ENCODE data around the gene TTC13.
"Not testable (repeated sequence)": the region's sequence is repeated elsewhere in the genome, so short reads cannot be mapped to it uniquely, and the experiment has no call there.

The TTC13 gene

DNA sequence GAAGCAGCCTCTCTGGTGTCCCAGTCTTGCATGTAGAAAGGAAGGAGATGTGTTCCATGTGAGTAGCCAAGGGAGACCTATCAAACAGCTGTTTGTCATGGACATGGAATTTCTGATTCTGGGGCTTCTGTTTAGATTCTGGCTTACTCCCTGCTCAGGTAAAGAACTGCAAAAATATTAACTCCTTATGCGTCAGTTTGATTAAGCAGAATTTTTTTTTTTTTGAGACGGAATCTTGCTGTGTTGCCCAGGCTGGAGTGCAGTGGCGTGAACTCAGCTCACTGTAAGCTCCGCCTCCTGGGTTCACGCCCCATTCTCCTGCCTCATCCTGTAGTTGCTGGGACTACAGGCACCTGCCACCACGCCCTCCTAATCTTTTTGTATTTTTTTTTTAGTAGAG, 7.0 kb upstream of the TTC13 start:
- no peak for DNase-seq

DNA sequence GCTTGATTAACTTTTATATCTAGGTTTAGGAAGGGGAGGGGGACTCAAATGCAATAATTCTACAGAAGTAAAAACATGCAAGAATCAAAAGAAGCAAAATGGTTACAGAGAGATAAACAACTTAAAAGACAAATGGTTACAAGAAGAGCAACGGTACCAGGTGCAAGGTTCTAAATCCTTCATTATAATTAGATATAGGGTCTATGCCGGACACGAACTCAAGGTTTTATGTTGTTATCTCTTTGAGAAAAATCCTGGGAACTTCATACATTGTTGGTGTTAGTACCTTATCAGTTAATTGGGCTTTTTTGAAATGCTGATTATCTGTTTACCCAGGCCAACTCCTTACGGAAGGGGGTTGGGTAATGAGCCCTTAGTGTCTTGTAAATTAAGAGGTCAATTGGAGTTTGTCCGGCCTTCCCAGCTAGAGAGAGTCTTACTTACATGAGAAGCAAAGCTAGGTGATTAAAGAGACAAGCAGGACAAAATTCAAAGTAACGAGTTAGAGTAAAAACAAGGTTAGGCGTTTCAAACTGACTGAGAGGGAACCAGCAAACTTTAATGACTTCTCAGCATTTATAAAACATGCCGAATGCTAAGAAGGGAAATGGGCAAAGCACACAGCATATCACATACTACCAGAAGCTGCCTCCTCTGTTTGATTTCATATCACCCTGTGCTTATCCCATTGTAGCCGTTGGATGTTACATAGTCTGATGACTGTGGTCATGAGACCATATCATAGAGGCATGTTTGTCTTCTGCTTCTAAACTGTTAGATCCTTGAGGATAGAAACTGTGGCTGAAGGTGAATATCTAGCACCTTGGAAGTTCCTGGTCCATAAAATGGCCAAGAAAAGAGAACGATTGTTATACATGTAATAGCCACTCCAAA, 6.2 kb upstream of the TTC13 start:
- not testable (repeated sequence) for DNase-seq

DNA sequence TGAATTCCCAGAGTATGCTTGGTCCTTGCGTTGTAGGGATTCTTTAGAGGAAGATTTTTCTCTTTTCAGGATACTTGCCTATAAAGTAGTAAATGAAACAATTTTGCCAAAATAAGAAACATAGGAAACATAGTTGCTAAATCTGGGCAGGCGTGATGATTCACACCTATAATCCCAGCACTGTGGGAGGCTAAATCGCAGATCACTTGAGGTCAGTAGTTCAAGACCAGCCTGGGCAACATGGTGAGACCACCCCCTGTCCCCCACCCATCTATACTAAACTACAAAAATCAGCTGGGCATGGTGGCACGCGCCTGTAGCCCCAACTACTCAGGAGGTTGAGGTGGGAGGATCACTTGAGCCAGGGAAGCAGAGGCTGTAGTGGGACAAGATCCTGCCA, 5.2 kb upstream of the TTC13 start:
- no peak for DNase-seq

DNA sequence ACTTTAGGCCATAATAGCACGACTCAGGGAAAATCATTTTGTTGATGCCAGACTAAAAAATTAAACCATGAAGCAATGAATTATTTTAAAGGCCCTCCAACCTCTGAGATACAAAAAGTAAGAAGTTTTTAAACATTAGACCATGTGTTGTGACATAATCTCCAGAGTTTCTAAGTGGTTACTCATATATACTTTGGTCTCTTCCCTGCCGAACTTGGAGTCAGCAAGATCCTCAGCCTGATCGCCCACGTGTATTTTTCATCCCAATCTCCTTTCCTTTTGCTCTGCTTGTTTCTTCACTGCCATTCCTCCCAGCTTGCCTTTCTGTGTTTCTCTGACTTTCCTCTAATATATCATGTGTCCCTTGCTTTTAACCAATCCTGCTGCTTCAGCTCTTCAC, 4.0 kb upstream of the TTC13 start:
- no peak for DNase-seq

DNA sequence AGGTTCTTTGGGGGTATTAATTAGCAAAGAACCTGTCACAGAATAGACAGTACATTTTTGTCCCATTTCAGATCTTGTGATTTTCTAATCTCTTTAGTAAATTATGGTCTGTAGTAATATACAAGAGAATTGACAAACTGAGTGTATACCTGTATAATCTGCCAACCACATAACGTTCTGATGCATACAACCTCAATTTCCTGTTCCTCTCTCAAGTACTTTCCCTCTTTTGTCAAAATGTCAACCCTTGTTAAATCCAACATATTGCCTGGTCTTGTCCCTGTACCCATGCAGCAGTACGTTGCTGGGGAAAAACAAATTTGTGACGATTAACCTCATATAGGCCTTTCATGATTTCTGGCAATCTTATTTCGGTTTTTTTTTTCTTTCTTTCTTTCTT, 1.3 kb upstream of the TTC13 start:
- no peak for DNase-seq

DNA sequence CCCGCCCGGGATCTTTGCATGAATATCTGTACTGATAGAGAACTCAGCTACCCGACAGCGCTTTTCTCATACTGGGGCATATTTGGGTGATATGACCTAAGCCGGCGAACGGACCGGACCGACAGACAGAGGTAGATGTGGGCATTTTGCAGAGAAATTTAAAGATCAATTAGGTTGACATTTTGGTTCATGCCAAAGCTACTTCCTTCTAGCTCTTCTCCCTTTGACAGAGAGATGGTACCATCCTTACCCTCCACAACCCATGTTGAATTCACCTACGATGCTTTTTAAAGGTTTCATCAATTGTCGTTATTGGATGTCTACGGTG, 692 bp upstream of the TTC13 start:
- DNase-seq: peak; percentile 41

DNA sequence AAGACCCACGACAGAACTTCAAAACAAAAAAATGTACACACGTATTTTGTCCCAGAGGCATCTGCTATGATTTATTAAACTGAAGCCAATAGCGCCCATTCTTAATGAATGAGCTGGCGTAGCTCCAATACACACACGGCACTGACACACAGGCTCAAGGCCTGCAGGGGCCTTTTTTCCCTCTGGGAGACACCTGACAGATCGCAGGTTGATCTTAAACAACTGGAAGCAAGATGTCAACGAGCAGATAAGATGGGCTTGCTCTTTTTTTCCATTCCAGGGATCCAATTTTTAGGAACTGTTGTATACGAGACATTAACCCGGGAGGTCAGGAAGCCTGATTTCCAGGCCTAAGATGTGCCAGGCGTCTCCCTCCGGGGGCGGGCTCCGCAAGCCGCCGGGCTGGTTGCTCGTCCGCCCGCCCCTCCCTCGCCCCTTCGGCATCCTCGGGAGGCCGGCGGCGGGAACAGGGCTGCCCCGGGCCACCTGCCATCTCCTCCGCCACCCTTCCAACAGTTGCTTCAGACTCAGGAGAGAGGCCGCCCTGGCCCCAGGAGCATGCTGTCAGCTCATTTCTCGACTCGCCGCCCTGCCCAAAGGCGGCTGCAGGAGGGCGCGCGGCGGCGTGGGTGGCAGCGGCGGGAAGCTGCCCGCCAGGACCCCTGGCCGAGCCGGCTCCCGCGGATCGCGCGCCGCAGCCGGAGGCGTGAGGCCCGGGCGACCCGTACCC, 735 bp downstream of the TTC13 start:
- peak; percentile 72 for DNase-seq

DNA sequence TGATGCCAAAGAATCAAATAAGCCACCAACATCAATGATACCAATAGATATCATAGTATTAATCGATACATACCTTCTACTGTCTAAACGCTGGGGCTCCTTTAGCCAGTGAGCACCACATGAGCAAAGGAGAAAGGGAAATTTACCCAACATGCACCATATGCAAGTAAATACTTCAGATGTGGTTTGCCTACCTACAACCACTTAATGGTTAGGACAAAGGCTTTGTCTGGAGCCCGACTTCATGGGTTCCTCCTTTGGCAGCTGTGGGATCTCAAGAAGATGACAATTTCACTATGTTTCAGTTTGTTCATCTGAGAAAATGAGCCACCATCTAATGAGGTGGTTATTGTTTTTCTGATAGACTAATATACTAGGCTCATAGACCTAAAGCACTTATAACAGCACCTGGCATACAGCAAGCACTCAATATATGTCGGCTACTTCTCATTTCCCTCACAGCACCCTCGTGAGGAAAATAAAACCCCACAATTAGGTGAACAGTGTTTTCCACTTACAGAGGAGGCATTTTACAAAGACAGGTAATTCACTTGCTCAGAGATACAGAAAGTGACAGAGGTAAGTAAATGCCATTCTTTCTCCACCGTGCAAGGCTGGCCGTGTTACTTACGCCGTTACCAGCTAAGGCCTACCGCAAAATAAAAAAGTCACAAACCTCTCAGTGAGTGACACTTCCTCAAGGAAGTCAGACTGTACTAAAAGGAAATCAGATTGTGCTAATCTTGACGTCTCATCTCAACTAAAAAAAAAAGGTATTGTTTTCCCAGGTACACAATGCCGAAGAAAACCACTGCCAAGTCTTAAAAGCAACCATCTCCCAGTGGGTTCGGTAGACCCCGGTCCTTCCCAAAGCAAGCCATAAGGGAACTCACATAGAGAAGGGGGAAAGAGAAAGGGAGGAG, 1.6 kb downstream of the TTC13 start:
- no peak for DNase-seq

DNA sequence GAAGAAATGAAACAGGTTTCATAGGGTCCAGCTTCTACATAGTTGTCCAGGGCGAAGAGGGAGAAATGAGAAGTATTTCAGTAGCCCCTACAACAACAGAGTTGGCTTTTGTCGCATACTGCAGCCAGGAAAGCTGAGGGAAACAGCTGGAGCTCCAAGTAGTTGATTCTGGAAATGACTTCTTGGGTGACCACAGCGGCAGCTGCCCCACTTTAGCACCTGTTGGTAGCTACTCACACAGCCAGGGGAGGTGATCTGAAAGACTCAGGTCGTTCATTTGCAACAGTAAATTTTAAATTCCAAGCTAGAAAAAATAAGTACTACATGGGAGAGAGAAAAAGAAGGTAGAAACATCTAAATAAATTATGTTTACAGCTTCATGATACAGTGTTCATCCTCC, 2.3 kb downstream of the TTC13 start:
- no peak for DNase-seq

DNA sequence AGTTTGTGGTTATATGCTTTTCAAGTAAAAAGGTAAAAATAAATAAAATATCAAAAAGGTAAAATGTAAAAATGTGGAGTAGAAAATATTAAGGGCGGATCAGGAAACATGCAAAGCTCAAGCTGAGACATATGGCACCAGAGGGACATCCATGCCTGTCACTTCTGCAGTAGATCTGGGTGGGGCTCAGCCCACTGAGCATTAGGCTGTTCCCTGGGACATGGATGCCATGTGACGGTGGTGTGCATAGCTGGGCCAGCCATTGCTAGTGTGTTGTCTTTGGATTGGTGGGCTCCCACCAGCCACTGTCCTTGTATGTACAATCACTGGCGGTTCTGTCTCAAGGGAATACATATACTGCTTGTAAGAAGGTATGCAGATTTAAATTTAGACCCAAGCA, 3.0 kb downstream of the TTC13 start:
- DNase-seq: no peak

DNA sequence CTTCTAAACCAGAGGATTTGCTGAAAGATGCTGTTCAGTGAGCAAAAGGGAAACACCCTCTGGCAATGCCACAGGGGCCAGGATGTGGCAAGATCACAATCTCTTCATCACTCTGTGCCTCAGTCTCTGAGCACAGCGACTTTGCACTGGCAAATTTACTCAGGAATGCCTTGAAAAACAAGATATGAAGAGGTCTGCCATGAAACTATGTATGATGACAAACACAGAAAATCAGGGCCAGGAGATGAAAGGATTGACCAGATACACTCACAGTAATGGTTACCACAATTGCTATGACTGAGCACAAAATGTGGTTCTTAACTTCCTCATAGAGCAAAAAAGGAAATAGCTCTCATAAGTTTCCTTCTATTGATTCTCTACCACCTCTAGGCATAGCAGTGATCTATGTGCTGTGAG, 5.8 kb downstream of the TTC13 start:
- no peak for DNase-seq

DNA sequence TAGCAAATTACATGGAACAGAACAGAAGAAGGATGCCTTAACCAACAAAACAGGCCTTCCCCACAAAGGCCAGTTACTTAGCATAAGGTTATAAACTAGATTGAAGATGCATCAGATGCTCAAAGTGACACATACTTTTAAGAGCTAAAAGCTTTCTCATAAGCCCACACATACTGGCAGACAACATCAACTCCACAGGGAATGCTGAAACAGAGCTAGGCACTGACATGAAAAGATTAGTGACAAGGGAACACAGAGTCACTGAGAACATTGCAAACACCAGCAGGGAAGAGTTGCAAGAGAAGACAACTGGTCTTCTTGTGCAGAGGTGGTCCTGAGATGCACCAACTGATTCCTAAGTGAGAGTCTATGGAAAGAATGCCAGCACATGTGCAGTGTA, 6.9 kb downstream of the TTC13 start:
- DNase-seq: no peak

DNA sequence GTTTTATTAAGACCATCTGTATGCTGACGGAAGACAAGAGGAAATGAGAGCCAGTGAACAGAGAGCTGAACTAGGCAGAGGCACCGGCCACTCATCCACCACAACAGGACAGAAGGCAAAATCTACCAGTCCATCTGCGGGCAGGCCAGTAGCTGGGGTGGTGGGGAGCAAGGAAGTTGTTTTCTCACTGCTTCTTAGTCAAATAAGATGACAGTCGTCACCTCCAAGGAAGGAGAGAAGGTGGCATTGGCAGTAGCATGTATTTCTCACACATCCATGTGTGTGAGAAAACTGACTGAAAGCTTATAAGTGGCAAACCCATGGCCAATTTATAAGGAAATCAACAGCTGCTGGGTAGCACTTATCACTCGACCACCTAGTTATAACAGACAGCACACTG, 8.2 kb downstream of the TTC13 start:
- no peak for DNase-seq

DNA sequence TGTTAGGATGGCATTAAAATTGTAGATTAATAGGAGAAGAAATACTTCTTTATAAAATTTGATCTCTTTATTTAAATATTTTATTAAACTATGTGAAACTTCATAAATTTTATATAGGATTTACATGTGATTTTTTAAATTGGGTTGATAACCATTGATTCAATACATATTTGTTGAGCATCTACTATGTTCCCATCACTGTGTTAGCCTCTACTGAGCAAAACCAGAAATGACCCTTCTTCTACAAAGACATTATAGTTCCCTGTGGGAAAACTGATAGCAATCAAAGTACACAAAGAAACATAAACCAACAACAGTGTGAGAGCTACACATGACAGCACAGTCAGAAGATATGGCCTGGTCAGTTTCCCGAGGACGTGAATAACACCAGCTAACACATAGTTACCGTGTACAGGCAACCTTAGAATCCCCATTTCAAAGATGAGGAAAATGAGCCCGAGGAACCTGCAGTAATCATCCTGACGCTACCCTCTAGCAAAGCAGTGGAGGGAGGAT, 12.2 kb downstream of the TTC13 start:
- DNase-seq: no peak

DNA sequence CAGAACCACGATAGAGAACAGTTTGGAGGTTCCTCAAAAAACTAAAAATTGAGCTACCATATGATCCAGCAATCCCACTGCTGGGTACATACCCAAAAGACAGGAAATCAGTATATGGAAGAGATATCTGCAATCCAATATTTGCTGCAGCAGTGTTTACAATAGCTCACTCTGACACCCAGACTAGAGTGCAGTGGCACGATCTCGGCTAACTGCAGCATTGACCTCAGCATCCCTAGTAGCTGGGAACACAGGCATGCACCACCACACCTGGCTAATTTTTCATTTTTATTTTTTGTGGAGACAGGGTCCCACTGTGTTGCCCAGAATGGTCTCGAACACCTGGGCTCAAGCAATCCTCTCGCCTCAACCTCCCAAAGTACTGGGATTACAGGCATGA, 13.1 kb downstream of the TTC13 start:
- DNase-seq: no peak

DNA sequence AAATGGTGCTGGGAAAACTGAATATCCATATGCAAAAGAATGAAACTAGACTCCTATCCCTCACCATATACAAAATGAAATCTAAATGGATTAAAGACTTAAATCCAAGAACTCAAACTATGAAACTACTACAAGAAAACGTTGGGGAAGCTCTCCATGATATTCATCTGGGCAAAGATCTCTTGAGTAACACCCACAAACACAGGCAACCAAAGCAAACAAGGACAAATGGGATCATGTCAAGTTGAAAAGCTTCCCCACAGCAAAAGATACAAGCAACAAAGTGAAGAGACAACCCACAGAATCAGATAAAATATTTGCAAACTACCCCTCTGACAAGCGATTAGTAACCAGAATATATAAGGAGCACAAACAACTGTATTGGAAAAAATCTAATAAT, 13.8 kb downstream of the TTC13 start:
- DNase-seq: no peak

DNA sequence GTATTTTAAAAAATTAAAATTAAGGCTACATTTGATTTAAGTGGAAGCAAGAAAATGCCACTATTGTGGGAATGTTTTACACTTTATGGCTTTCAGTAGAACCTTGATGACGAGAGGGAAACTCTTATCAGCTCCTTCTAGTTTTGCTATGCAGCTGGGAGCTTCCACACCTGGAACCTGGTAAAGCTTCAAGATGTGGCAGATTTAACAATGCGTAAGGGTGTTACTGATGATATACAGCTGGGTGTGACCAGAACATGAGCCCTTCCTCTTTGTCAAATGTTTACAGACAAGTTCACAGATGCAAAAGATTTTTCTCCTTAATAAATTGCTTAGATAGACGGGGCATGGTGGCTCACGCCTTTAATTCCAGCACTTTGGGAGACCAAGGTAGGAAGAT, 20.3 kb downstream of the TTC13 start:
- DNase-seq: no peak

DNA sequence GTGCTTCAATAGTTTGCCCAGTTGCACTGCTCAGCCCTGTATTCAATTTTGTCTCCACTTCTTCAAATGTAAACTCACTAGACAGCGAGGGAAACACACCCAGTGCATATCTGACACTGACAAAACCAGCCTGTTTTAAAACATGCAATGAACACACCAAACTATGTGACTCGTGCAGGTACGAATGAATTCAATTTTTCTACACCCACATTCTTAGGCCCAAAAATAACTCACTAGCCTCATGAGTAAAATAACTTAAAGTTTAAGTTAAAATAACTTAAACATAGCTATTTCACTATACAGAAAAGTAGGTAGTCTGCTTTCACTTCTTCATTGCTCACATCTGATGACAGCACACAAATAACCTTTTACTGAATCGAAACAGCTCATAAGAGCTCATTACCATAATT, 21.1 kb downstream of the TTC13 start:
- DNase-seq: no peak

DNA sequence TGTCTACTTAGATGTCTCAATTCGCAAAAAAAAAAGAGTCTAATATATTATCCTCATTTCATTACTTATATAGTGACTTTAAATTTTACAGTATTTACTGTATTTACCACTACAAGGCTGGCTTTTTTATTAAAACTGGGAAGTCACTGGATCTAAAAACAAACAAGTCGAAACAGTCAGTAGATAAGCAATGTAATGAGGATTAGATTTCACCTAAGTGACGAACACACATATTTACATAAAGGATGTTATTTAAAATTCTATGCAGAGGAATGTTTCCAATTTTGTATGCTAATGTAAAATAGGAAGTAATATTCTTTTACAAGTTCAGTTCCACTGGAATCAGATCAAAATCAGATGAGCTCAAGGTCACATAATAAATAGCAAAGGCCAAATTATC, 28.3 kb downstream of the TTC13 start:
- no peak for DNase-seq

DNA sequence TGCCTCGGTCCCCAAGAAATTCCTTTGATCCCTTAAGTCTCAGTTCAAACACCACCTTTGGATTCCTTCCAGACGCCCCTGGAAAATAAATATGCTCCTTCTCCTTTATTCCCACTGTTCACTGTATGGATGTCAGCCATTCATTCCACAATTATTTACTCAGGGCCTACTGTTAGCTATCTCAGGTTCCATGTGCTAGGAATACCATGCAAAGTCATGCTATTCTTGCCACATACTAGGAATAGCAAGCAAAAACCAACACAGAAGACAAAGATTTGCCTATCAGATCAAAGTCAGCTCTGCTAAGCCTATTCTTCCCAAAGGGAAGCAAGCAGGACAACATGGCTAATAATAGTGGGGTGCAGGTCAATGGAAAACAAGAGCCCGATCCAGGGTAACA, 29.8 kb downstream of the TTC13 start:
- DNase-seq: no peak

DNA sequence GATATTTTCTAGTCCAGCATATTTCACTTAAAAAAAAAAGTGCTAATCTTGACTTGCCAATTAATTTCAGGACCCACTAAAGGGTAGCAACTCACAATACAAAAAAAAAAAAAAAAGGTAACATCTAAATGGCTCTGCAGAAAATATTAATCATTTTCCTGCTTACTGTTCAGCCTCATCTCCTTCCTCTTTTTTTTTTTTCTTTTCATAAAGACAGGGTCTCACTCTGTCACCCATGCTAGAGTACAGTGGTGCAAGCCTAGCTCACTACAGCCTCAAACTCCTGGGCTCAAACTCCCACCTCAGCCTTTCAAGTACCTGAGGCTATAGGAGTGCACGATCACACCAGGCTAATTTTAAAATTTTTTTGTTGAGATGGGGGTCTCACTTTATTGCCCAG, 30.4 kb downstream of the TTC13 start:
- DNase-seq: no peak

DNA sequence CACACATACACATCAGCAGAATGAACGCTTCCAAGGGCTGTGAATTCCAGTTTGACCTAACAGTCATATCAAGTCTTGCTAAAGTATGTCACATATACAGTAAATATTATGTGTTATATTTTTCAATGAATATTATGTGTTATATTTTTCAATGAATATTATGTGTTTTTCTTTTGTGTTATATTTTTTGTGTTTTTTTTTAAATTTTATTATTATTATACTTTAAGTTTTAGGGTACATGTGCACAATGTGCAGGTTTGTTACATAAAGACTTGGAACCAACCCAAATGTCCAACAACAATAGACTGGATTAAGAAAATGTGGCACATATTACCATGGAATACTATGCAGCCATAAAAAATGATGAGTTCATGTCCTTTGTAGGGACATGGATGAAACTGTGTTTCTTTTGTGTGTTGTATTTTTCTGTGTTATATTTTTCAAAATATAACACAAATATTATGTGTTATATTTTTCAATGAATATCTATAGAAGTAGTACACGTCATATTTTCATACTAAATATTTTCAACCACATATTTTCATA, 35.5 kb downstream of the TTC13 start:
- no peak for DNase-seq

DNA sequence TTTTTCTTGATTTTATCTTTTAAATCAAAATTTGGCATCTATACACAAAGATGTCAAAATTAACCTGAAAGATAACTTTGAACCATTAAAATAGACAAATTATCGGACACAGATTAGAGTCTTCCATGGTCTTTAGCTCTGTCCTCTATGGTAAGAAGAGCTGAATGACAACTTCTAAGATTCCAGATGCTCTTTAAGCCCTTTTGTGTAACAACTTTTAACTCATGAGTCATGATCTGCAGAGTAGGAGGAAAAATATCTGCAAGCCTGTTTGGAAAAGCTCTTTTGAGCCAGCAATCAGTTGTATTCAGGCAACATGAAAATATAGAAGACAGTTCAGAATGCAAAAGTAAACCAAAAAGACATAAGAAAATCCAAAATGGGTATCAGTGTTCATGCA, 37.8 kb downstream of the TTC13 start:
- DNase-seq: no peak
